CMK (cell line): ENCODE measurements around the gene TYMS.
A peak's percentile ranks its signal among the peaks of the same experiment; 100 is the strongest.

Source experiments
- DNase-seq: peaks from one replicate; pipeline ENCODE4 v3.0.0-alpha.2; 2010; ENCODE audit warnings: low read depth

Gene TYMS

GRCh38 chr18:712401-713134 lies 55.1 kb downstream of the TYMS start, which contains the start of gene ENOSF1:
ENOSF1 (minus strand) TSS chr18:712630; CDS start chr18:712587, 43 bp downstream.
- peak; percentile 50 for DNase-seq

GRCh38 chr18:713135-713490 lies 55.7 kb downstream of the TYMS start:
- DNase-seq = no peak

GRCh38 chr18:715626-716025 lies 58.2 kb downstream of the TYMS start:
- DNase-seq = no peak

GRCh38 chr18:717003-717402 lies 59.5 kb downstream of the TYMS start:
- DNase-seq = no peak
